Right lobe of liver (tissue), 6 donors: ENCODE results near the gene PARP9. TPM values are rescaled to one million over a fixed set of nuclear protein-coding genes. Genes with fewer than 3 reads are reported as not detected.

Experiments used
- ATAC-seq, 4 donors: fragments of 200-7000 bp; cut with Tn5 transposase; one replicate each; pipeline ENCODE4 v1.9.1; 2020; ENCODE audit warnings: mild to moderate bottlenecking in 4 of 4, moderate library complexity in 4 of 4
- DNase-seq, 3 donors: peaks; one replicate each; pipeline ENCODE4 v3.0.0-alpha.2; 2020
- H3K27ac ChIP-seq, 3 donors: fragments of 200-600 bp; one replicate each; pipeline ENCODE4 v1.8.0; 2022
- H3K27me3 ChIP-seq, 2 donors: fragments of 200-600 bp; one replicate each; pipeline ENCODE4 v1.8.0; 2022
- H3K36me3 ChIP-seq, 4 donors: fragments of 200-600 bp; sonication (generic) in 1 of 4; one replicate each; pipeline versions ENCODE4 v1.5.1 to v1.8.0; 2017 to 2022; ENCODE audit warnings: control low read depth in 1 of 4
- H3K4me1 ChIP-seq, 4 donors: fragments of 200-600 bp; sonication (generic) in 1 of 4; one replicate each; pipeline versions ENCODE4 v1.5.1 to v1.8.0; 2017 to 2022; ENCODE audit warnings: control low read depth in 1 of 4
- H3K4me3 ChIP-seq, 3 donors: fragments of 200-600 bp; one replicate each; pipeline ENCODE4 v1.8.0; 2022
- H3K9me3 ChIP-seq, 4 donors: fragments of 200-600 bp; sonication (generic) in 1 of 4; one replicate each; pipeline versions ENCODE4 v1.5.1 to v1.8.0; 2017 to 2022; ENCODE audit warnings: control low read depth in 1 of 4
- POLR2A ChIP-seq: fragments of 450-650 bp; IDR thresholded peaks from one replicate; pipeline ENCODE4 v1.6.1; 2017; ENCODE audit warnings: antibody characterized with exemption, mild to moderate bottlenecking
- WGBS: methylation state at CpG from one replicate; pipeline ENCODE4 v1.1.6; 2018; ENCODE audit warnings: low coverage, low lambda C conversion rate; ENCODE audit not compliant: insufficient coverage; ENCODE audit errors: missing lambda C conversion rate; 5-methylcytosine and 5-hydroxymethylcytosine counted together
- intact Hi-C, 2 donors: fragments of 100-400 bp; cut with DNase I; formaldehyde crosslinking; loops; one replicate each; pipeline versions ENCODE4 v1.11.2 to v1.14.1; 2022
- total RNA-seq, 6 experiments: library from RNA; depleted of rRNA in 2 of 6; stranded (reverse); fragments of >200 nt in 2 of 6; fragmentation: NEBNext Ultra II Directional in 3 of 6; extraction: Animal tissue kit (Norgen Biotek cat#: 25700) in 3 of 6; gene quantifications; one replicate each; pipeline versions ENCODE4 v1.1.0 to v1.2.4, GENCODE V29; 2016 to 2023
- TF ChIP-seq, protein P1 (sequence below), 4 donors: fragments of 200-600 bp in 3 of 4; fragments of 450-650 bp in 1 of 4; IDR thresholded peaks; one replicate each; pipeline versions ENCODE4 v1.5.1 to v1.8.0; 2016 to 2022; ENCODE audit warnings: antibody characterized with exemption in 4 of 4, mild to moderate bottlenecking in 2 of 4
- donor health status: DM: no; HTN: yes; CAD: no.
- donor health status: DM: no; HTN: no; CAD: no.
- donor health status: DM: no; HTN: no; CAD: no.
- donor health status: DM: no; HTN: yes; CAD: no.
- donor health status: DM: no; HTN: yes; CAD: no.

PARP9 gene
- total RNA-seq, 6 experiments from 2014 or later = 35.5 to 64.7 (median 42.5) TPM

DNA sequence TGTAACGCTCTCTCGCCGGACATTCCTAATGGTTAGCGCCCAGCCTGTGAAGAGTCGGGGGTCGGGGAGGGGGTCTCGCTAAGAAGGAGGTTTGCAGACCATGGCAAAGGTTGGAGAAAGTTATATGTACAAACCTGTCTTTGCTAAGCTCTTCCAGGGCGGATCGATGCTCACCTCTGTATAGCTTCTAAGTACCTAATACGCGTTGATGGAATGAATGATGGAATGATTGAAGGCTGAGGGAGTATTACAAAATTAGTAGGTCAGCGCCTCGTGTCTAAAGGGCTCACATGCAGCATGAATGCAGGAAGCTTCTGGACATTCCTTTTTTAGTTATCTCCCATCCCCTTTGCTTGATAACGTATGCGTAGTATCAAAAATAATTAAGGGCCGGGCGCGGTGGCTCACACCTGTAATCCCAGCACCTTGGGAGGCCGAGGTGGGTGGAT, 49.1 kb downstream of the PARP9 start:
- intact Hi-C loops = no loop called here
- H3K4me1 ChIP-seq = peaks cover 0 to 49% (median 16%) of the 10 kb centered on the region in 4 donors
- H3K27ac ChIP-seq = peak overlapping the region in 2 of 3 donors; percentile 90 to 96
- ATAC-seq = peak in 1 of 4 donors; percentile 9
- TF ChIP-seq, protein P1, sequence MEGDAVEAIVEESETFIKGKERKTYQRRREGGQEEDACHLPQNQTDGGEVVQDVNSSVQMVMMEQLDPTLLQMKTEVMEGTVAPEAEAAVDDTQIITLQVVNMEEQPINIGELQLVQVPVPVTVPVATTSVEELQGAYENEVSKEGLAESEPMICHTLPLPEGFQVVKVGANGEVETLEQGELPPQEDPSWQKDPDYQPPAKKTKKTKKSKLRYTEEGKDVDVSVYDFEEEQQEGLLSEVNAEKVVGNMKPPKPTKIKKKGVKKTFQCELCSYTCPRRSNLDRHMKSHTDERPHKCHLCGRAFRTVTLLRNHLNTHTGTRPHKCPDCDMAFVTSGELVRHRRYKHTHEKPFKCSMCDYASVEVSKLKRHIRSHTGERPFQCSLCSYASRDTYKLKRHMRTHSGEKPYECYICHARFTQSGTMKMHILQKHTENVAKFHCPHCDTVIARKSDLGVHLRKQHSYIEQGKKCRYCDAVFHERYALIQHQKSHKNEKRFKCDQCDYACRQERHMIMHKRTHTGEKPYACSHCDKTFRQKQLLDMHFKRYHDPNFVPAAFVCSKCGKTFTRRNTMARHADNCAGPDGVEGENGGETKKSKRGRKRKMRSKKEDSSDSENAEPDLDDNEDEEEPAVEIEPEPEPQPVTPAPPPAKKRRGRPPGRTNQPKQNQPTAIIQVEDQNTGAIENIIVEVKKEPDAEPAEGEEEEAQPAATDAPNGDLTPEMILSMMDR (IDR thresholded peaks at IDR 0.05) = no peak
- no peak for TF ChIP-seq POLR2A
- no peak for DNase-seq
- no peaks in the 10 kb centered on the region for H3K9me3 ChIP-seq
- WGBS = 19% methylated on average over 14 of the region's 19 CpGs
- H3K4me3 ChIP-seq = peak overlapping the region; percentile 94 to 97 (median 95)
- no peaks in the 10 kb centered on the region for H3K36me3 ChIP-seq
- no peaks in the 10 kb centered on the region for H3K27me3 ChIP-seq

GRCh38 chr3:122514123-122515019, 49.7 kb downstream of the PARP9 start, which contains the start of gene KPNA1:
Gene KPNA1, minus strand, starts transcription at chr3:122514939. Its CDS starts 18,374 bp downstream, at chr3:122496565.
- Histone ChIP-seq H3K9me3 (no peaks in the 10 kb centered on the region), H3K4me3 (peak within 1 kb of the TSS; percentile 94 to 97 (median 95)), H3K27me3 (no peaks in the 10 kb centered on the region), H3K36me3 (no peaks in the 10 kb centered on the region), H3K4me1 (peaks cover 0 to 51% (median 16%) of the 10 kb centered on the region in 4 donors), H3K27ac (peak within 1 kb of the TSS; percentile 82 to 96 (median 90))
- intact Hi-C loops = no loop called here
- DNase-seq (peak; percentile 89 to 90 (median 90)), ATAC-seq (peak; percentile 89 to 94 (median 90))
- WGBS = under 1% methylated on average over 49 of the region's 109 CpGs
- peak; percentile 98 for TF ChIP-seq POLR2A
- TF ChIP-seq, protein P1 (IDR thresholded peaks at IDR 0.05) = no peak

GRCh38 chr3:122513386-122514122, 50.5 kb downstream of the PARP9 start:
- no peak for ATAC-seq
- DNase-seq = no peak

DNA sequence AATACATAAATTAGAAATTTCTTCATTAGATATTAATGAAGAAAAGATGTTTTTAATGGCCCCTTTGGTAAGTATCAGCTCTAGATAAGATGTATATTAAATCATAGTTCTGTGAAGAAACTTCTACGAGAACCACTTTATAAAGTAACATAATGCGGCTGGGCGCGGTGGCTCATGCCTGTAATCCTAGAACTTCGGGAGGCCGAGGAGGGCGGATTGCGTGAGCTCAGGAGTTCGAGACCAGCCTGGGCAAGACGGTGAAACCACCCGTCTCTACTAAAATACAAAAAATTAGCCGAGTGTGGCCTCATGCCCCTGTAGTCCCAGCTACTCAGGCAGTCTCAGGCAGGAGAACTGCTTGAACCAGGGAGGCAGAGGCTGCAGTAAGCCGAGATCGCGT, 51.8 kb downstream of the PARP9 start:
- no peak overlapping the region for H3K27ac ChIP-seq
- TF ChIP-seq, protein P1 (IDR thresholded peaks at IDR 0.05) = no peak
- no peak for TF ChIP-seq POLR2A
- H3K4me1 ChIP-seq = peaks cover 0 to 51% (median 16%) of the 10 kb centered on the region in 4 donors
- H3K27me3 ChIP-seq = no peaks in the 10 kb centered on the region
- H3K9me3 ChIP-seq = no peaks in the 10 kb centered on the region
- DNase-seq (no peak), ATAC-seq (no peak)
- H3K4me3 ChIP-seq = no peak overlapping the region
- 85% methylated on average over 8 of the region's 15 CpGs for WGBS
- no peaks in the 10 kb centered on the region for H3K36me3 ChIP-seq
- intact Hi-C loops = no loop called here

More at GRCh38 chr3:122513386-122514122, 50.5 kb downstream of the PARP9 start:
- no peak for TF ChIP-seq POLR2A
- TF ChIP-seq, protein P1 (IDR thresholded peaks at IDR 0.05) = no peak
- H3K9me3 ChIP-seq = no peaks in the 10 kb centered on the region
- peak overlapping the region; percentile 82 to 96 (median 90) for H3K27ac ChIP-seq
- WGBS = 5% methylated on average over 19 of the region's 19 CpGs
- H3K27me3 ChIP-seq = no peaks in the 10 kb centered on the region
- H3K4me3 ChIP-seq = peak overlapping the region; percentile 94 to 97 (median 95)
- H3K4me1 ChIP-seq = peaks cover 0 to 51% (median 16%) of the 10 kb centered on the region in 4 donors
- intact Hi-C loops = no loop called here
- no peaks in the 10 kb centered on the region for H3K36me3 ChIP-seq
